Mucosa of rectum (tissue), 2 donors: ENCODE results near the gene ANKRD23.
"Not testable (repeated sequence)": the region's sequence is repeated elsewhere in the genome, so short reads cannot be mapped to it uniquely, and the experiment has no call there.

Experiments used
- H3K27ac ChIP-seq, 2 donors: one replicate each; pipeline ENCODE4 v1.7.0; 2013; ENCODE audit warnings: inconsistent platforms in 2 of 2, low read depth in 2 of 2, low read length in 2 of 2
- H3K27me3 ChIP-seq, 2 donors: one replicate each; pipeline ENCODE4 v1.7.0; 2013; ENCODE audit warnings: low read length in 2 of 2; ENCODE audit not compliant: control insufficient read depth in 2 of 2, insufficient read depth in 2 of 2
- H3K36me3 ChIP-seq, 2 donors: one replicate each; pipeline ENCODE4 v1.7.0; 2013; ENCODE audit warnings: low read length in 2 of 2; ENCODE audit not compliant: control insufficient read depth in 2 of 2, insufficient read depth in 2 of 2
- H3K4me1 ChIP-seq, 2 donors: one replicate each; pipeline ENCODE4 v1.7.0; 2013; ENCODE audit warnings: low read length in 2 of 2, mild to moderate bottlenecking in 1 of 2; ENCODE audit not compliant: control insufficient read depth in 2 of 2, insufficient read depth in 2 of 2
- H3K4me3 ChIP-seq, 2 donors: one replicate each; pipeline ENCODE4 v1.7.0; 2013; ENCODE audit warnings: low read length in 2 of 2
- H3K9ac ChIP-seq, 2 donors: one replicate each; pipeline ENCODE4 v1.7.0; 2013; ENCODE audit warnings: low read length in 2 of 2, low read depth in 1 of 2, mild to moderate bottlenecking in 1 of 2
- H3K9me3 ChIP-seq, 2 donors: one replicate each; pipeline ENCODE4 v1.7.0; 2013; ENCODE audit warnings: low read length in 2 of 2; ENCODE audit not compliant: control insufficient read depth in 2 of 2
- donor health status: healthy.
- donor health status: Normal muscosa, but diverticular disease.

Gene ANKRD23

DNA sequence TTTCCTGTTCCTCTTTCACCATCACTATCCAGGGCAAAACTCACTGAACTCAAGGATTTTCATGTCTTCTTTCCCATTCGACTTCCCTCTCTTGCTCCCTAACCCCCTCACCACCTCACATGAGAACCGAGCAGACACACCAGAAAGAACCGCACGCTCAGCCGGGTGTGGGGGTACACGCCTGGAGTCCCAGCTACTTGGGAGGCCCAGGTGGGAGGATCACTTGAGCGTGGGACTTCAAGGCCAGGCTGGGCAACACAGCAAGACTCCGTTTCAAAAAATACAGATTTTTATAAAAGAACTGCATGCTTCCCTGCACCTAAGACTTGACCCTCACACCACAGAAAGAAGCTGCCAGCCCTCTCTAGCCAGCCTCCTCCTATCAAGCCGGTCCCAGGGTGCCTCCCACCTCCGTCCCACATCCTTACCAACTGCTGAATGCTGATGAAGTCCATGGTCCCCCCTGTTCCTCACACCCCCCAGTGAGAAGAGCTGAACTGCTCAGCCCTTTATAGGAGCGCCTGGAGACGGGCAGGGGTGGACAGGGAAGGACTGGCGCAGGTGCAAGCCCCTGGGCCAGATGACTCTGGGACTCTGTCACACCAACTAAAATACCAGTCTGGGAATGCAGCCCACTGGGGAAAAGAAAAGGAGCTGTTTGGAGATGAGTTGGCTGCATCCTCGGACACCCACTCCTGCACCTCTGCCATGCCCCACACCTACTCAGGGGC, at the start of gene ANKRD23:
Gene ANKRD23 (minus strand): TSS at position 484 of the 731 bp plus-strand sequence. CDS start 29 bp downstream, at position 455.
- no peak within 1 kb of the TSS for H3K9ac ChIP-seq
- peaks cover 10 to 13% of the 10 kb centered on the region in 2 donors for H3K36me3 ChIP-seq

DNA sequence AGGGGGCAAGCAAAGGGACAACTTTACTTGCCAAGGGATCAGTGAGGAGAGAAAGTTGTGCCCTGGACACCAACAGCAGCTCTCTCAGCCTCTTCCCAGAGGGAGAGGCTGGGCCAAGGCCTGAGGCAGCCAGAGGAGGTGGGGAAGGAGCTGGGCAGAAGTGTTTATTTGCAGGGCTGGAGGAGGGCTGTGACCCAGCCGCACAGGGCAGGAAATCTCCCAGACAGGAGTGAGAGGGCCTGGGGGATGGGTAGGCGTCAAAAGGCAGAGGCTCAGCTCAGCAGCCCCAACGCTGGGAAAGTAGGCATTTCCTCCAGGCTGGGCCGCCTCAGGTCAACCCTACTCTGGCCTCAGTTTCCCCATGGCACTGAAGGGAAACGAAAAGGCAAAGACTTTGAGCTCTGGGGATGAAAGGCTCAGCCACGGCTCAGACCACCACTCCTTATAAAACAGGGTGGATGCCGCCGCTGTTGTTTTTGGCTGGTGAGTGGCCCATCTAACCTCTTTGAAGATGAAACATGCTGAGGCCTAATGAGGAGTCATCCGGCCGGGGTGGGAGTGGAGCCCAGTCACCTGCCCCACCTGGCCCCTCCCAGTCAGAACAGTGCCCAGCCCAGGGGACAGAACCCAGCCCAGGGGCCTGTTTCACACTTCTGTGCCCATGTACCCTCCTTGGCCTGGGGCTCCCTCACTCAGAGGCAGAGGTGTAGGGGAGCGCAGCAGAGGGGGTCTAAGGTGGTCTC, 47.9 kb upstream of the ANKRD23 start:
- peaks cover 39 to 46% of the 10 kb centered on the region in 2 donors for H3K4me1 ChIP-seq

More for the DNA sequence above, at the start of gene ANKRD23:
- H3K4me1 ChIP-seq = peaks cover 6 to 8% of the 10 kb centered on the region in 2 donors
- no peaks in the 10 kb centered on the region for H3K27me3 ChIP-seq
- no peak within 1 kb of the TSS for H3K27ac ChIP-seq
- no peaks in the 10 kb centered on the region for H3K9me3 ChIP-seq
- no peak within 1 kb of the TSS for H3K4me3 ChIP-seq

GRCh38 chr2:96890726-96891385, 47.0 kb upstream of the ANKRD23 start:
- Histone ChIP-seq H3K27ac (peak overlapping the region in 1 of 2 donors; percentile 43), H3K9ac (peak overlapping the region in 1 of 2 donors; percentile 24), H3K9me3 (no peaks in the 10 kb centered on the region), H3K36me3 (no peaks in the 10 kb centered on the region), H3K27me3 (no peaks in the 10 kb centered on the region), H3K4me3 (no peak overlapping the region), H3K4me1 (peaks cover 31 to 38% of the 10 kb centered on the region in 2 donors)

More for the DNA sequence above, 47.9 kb upstream of the ANKRD23 start:
- Histone ChIP-seq H3K36me3 (no peaks in the 10 kb centered on the region), H3K4me3 (no peak overlapping the region), H3K27me3 (no peaks in the 10 kb centered on the region), H3K9ac (no peak overlapping the region), H3K9me3 (no peaks in the 10 kb centered on the region), H3K27ac (peak overlapping the region in 1 of 2 donors; percentile 43)

DNA sequence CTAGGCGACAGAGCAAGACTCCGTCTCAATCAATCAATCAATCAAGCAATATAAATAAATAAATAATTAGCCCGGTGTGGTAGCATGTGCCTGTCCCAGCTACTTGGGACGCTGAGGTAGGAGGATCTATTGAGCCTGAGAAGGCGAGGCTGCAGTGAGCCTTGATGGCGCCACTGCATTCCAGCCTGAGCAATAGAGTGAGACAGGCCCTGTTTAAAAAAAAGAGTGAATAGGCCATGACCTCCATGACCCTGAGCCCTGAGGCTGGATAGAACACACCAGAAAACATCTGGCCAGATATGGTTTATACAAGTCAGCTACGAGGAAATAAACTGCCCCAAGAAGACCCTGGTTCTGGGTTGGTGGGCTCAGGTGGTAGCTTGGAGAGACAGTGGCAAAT, 46.4 kb upstream of the ANKRD23 start:
- H3K9ac ChIP-seq = no peak overlapping the region
- no peak overlapping the region for H3K27ac ChIP-seq
- H3K9me3 ChIP-seq = no peaks in the 10 kb centered on the region
- no peaks in the 10 kb centered on the region for H3K27me3 ChIP-seq
- no peaks in the 10 kb centered on the region for H3K36me3 ChIP-seq
- H3K4me1 ChIP-seq = peaks cover 26 to 32% of the 10 kb centered on the region in 2 donors
- no peak overlapping the region for H3K4me3 ChIP-seq

DNA sequence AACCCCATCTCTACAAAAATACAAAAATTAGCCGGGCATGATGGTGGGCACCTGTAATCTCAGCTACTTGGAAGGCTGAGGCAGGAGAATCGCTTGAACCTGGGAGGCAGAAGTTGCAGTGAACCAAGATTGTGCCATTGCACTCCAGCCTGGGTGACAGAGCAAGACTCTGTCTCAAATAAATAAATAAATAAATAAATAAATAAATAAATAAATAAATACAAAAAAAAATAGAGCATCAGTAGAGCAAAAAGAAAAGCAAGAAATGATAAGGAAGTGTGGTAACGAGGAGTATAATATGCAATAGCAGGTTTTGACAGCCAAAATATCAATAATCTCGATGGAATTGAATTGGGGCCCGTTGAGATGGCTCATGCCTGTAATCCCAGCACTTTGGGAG, 45.7 kb upstream of the ANKRD23 start:
- H3K4me1 ChIP-seq = peaks cover 26 to 28% of the 10 kb centered on the region in 2 donors
- not testable (repeated sequence) for H3K36me3 ChIP-seq, H3K27ac ChIP-seq, H3K4me3 ChIP-seq, H3K9me3 ChIP-seq, H3K9ac ChIP-seq, H3K27me3 ChIP-seq

GRCh38 chr2:96888072-96889011, 44.5 kb upstream of the ANKRD23 start:
- H3K9ac ChIP-seq = peak overlapping the region; percentile 9 to 56
- peak overlapping the region in 1 of 2 donors; percentile 44 for H3K4me3 ChIP-seq
- H3K4me1 ChIP-seq = peaks cover 26 to 28% of the 10 kb centered on the region in 2 donors
- H3K27ac ChIP-seq = peak overlapping the region; percentile 46 to 66
- no peaks in the 10 kb centered on the region for H3K36me3 ChIP-seq
- H3K9me3 ChIP-seq = no peaks in the 10 kb centered on the region
- H3K27me3 ChIP-seq = no peaks in the 10 kb centered on the region

DNA sequence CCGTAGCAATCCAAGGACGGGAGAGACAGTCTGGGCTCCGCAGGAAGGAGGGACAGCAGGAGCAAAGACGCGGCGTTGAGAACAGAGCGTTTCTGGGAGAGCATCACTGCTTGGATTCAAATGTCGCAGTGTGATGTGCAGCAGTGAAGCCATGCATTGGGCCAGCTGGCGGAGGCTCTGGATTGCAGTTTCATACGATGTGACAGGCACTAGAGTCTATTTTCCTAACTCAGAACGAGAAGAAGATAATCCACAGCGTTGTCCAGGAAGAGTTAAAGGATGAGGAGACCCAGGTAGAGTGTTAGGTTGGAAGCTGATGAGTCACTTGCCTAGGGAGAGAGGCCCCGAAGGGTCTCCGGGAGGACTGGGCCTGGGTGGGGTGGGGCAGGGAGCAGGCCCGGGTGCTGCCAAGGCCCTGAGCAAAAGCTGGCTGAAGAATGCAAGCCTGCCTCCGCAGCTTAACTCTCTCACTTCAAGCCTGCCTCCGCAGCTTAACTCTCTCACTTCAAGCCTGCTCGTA, 43.7 kb upstream of the ANKRD23 start:
- Histone ChIP-seq H3K27ac (peak overlapping the region; percentile 46 to 66), H3K36me3 (no peaks in the 10 kb centered on the region), H3K4me1 (peaks cover 26 to 28% of the 10 kb centered on the region in 2 donors), H3K4me3 (no peak overlapping the region), H3K27me3 (no peaks in the 10 kb centered on the region), H3K9ac (no peak overlapping the region), H3K9me3 (no peaks in the 10 kb centered on the region)

- H3K36me3 ChIP-seq = no peaks in the 10 kb centered on the region
- H3K4me3 ChIP-seq = no peak overlapping the region
- H3K4me1 ChIP-seq = peaks cover 18 to 22% of the 10 kb centered on the region in 2 donors
- H3K9me3 ChIP-seq = no peaks in the 10 kb centered on the region
- H3K9ac ChIP-seq = no peak overlapping the region
- peak overlapping the region in 1 of 2 donors; percentile 35 for H3K27ac ChIP-seq
- H3K27me3 ChIP-seq = no peaks in the 10 kb centered on the region
Observed at GRCh38 chr2:96885432-96886347, 41.9 kb upstream of the ANKRD23 start.
